ENCODE results near the gene GPT2.

DNA sequence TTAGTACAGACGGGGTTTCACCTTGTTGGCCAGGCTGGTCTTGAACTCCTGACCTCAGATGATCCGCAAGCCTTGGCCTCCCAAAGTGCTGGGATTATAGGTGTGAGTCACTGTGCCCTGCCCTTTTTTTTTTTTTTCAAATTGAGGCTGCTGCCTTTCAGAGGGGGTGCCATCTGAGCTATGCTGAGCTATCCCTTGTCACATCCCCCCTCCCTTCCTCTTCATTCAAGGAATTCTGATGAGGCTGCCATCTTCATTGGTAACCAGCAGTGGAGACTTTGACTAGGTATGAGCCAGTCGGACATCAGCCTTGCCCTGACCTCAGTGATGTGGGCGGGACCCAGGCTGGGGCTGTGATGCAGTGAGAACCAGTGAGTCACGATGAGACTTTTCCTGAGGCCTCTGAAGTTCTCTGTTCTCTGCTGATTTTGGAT, 24.4 kb upstream of the GPT2 start:
- TF ChIP-seq POLR2A (IDR thresholded peaks at IDR 0.05; ENCODE audit: low read depth, low read length) (no peak), POLR2AphosphoS5 (IDR thresholded peaks at IDR 0.05; ENCODE audit: low read depth, low read length) (no peak), TAF1 (IDR thresholded peaks at IDR 0.05; ENCODE audit: low read depth, low read length) (no peak), PAX5 (IDR thresholded peaks at IDR 0.05; ENCODE audit: insufficient read depth, low read length, severe bottlenecking) (no peak), SPI1 (IDR thresholded peaks at IDR 0.05; ENCODE audit: low read depth, low read length) (no peak)

Measured in GM12891 (cell line).